Activated T-cell treated with anti-CD3 and anti-CD28 coated beads, Interleukin-2, amount 50 U/mL, for 48 hours (primary cell): ENCODE measurements around the gene PIK3CG.
A peak's percentile ranks its signal among the peaks of the same experiment; 100 is the strongest.

ENCODE experiments used
- DNase-seq, 2 experiments: peaks; one replicate each; pipeline ENCODE4 v3.0.0-alpha.2; 2020

Gene PIK3CG

GRCh38 chr7:106858618-106859532, 6.2 kb upstream of the PIK3CG start:
- no peak for DNase-seq

- no peak for DNase-seq
Measured at GRCh38 chr7:106862317-106863089, 2.6 kb upstream of the PIK3CG start.

- no peak for DNase-seq
Measured at GRCh38 chr7:106863274-106863997, 1.6 kb upstream of the PIK3CG start.

- no peak for DNase-seq
Measured at GRCh38 chr7:106864298-106865081, 592 bp upstream of the PIK3CG start.

- peak; percentile 38 to 43 for DNase-seq
Measured at GRCh38 chr7:106866298-106867281, 1.5 kb downstream of the PIK3CG start.

- no peak for DNase-seq
Measured at GRCh38 chr7:106867641-106868351, 2.7 kb downstream of the PIK3CG start.

- DNase-seq = no peak
Measured at GRCh38 chr7:106868364-106868763, 3.3 kb downstream of the PIK3CG start.

- DNase-seq = no peak
Measured at GRCh38 chr7:106869954-106870353, 4.9 kb downstream of the PIK3CG start.

GRCh38 chr7:106870528-106870927, 5.4 kb downstream of the PIK3CG start:
- DNase-seq = no peak

- DNase-seq = no peak
Measured at GRCh38 chr7:106870983-106871410, 5.9 kb downstream of the PIK3CG start.

GRCh38 chr7:106871793-106872571, 6.9 kb downstream of the PIK3CG start:
- no peak for DNase-seq

- DNase-seq = no peak
Measured at GRCh38 chr7:106872763-106873162, 7.7 kb downstream of the PIK3CG start.

GRCh38 chr7:106874076-106874475, 9.0 kb downstream of the PIK3CG start:
- DNase-seq = no peak

GRCh38 chr7:106875508-106875907, 10.4 kb downstream of the PIK3CG start:
- DNase-seq = no peak

- DNase-seq = no peak
Measured at GRCh38 chr7:106878748-106879439, 13.8 kb downstream of the PIK3CG start.

- DNase-seq = no peak
Measured at GRCh38 chr7:106881984-106882383, 16.9 kb downstream of the PIK3CG start.

- DNase-seq = no peak
Measured at GRCh38 chr7:106883456-106884026, 18.5 kb downstream of the PIK3CG start.

GRCh38 chr7:106885652-106886051, 20.6 kb downstream of the PIK3CG start:
- no peak for DNase-seq

- DNase-seq = no peak
Measured at GRCh38 chr7:106887421-106887820, 22.3 kb downstream of the PIK3CG start.
